Panc1 (cell line): ENCODE results near the gene SETD5. TPM values are rescaled to one million over a fixed set of nuclear protein-coding genes. Genes with fewer than 3 reads are reported as not detected.
A peak's percentile ranks its signal among the peaks of the same experiment; 100 is the strongest.

ENCODE experiments used
- ATAC-seq: fragments of 200-7000 bp; cut with Tn5 transposase; 2 replicates; pipeline ENCODE4 v1.9.1; 2020; ENCODE audit warnings: mild to moderate bottlenecking, moderate library complexity
- BruUV-seq: library from RNA; stranded (reverse); fragments of 400-500 nt; replicated peaks from 2 replicates; lab custom pipeline; 2021; lab: Mats Ljungman, UMichigan
- CTCF ChIA-PET: fragments of 300-600 bp; sonication (Branson Sonifier 250); formaldehyde crosslinking; loops from one replicate; lab custom pipeline; 2022; ENCODE audit warnings: antibody characterized with exemption; lab: Charles Lee
- POLR2A ChIA-PET: fragments of 300-600 bp; sonication (Branson Sonifier 250); formaldehyde crosslinking; loops from one replicate; lab custom pipeline; 2022; ENCODE audit warnings: antibody characterized with exemption; lab: Charles Lee
- DNase-seq: peaks from one replicate; pipeline ENCODE4 v3.0.0-alpha.2; 2010; ENCODE audit warnings: low read depth, low spot score
- H3K27ac ChIP-seq: 2 replicates; pipeline ENCODE4 v1.5.1; 2011; ENCODE audit warnings: mild to moderate bottlenecking, low read length, inconsistent platforms
- H3K27me3 ChIP-seq: fragments of 200-500 bp; sonication (Bioruptor generic); 2 replicates; pipeline ENCODE4 v1.6.0; 2014; ENCODE audit warnings: low read length, inconsistent platforms; ENCODE audit not compliant: control insufficient read depth, insufficient read depth
- H3K36me3 ChIP-seq: fragments of 200-500 bp; sonication (Bioruptor generic); 2 replicates; pipeline ENCODE4 v1.5.1; 2014; ENCODE audit warnings: inconsistent platforms, mild to moderate bottlenecking, low read length, moderate library complexity; ENCODE audit not compliant: control insufficient read depth, insufficient read depth
- H3K4me1 ChIP-seq: 2 replicates; pipeline ENCODE4 v1.5.1; 2011; ENCODE audit warnings: inconsistent platforms, mild to moderate bottlenecking, low read length, moderate library complexity; ENCODE audit not compliant: control insufficient read depth, insufficient read depth
- H3K4me3 ChIP-seq, 2 experiments: 2 replicates each; pipeline ENCODE4 v1.5.1; 2011 to 2012; ENCODE audit warnings: low read depth in 2 of 2, low read length in 2 of 2, mild to moderate bottlenecking in 2 of 2, inconsistent platforms in 1 of 2, moderate library complexity in 1 of 2
- H3K9me3 ChIP-seq: fragments of 200-500 bp; sonication (Bioruptor generic); 2 replicates; pipeline ENCODE4 v1.5.1; 2014; ENCODE audit warnings: low read depth, mild to moderate bottlenecking, inconsistent platforms, low read length, moderate library complexity; ENCODE audit not compliant: control insufficient read depth, insufficient read depth
- CTCF ChIP-seq: fragments of 450-650 bp; IDR thresholded peaks from 2 replicates; pipeline ENCODE4 v1.5.1; 2017; ENCODE audit warnings: mild to moderate bottlenecking
- SIN3A ChIP-seq: IDR thresholded peaks from 2 replicates; pipeline ENCODE4 v1.6.1; 2012; ENCODE audit warnings: low read depth, mild to moderate bottlenecking, low read length, moderate library complexity, borderline replicate concordance; ENCODE audit not compliant: insufficient read depth
- TCF7L2 ChIP-seq: IDR thresholded peaks from 2 replicates; pipeline ENCODE4 v1.6.1; 2011; ENCODE audit warnings: mild to moderate bottlenecking, low read depth, low read length, inconsistent platforms
- in situ Hi-C: cut with HindIII; loops from 2 replicates; pipeline ENCODE4 v1.10.0; 2016; ENCODE audit warnings: low sequenced_read_pairs, low pct_unique_long_range_greater_than_20kb
- intact Hi-C: fragments of 100-400 bp; cut with micrococcal nuclease; formaldehyde crosslinking; loops from one replicate; pipeline ENCODE4 v1.10.0; 2022; ENCODE audit not compliant: unreplicated experiment
- total RNA-seq: library from RNA; stranded (reverse); gene quantifications from one replicate; pipeline ENCODE4 v1.2.1, GENCODE V29; 2021; ENCODE audit not compliant: unreplicated experiment

The SETD5 gene
- total RNA-seq, 1 experiment from 2014 or later: 69.4 TPM

DNA sequence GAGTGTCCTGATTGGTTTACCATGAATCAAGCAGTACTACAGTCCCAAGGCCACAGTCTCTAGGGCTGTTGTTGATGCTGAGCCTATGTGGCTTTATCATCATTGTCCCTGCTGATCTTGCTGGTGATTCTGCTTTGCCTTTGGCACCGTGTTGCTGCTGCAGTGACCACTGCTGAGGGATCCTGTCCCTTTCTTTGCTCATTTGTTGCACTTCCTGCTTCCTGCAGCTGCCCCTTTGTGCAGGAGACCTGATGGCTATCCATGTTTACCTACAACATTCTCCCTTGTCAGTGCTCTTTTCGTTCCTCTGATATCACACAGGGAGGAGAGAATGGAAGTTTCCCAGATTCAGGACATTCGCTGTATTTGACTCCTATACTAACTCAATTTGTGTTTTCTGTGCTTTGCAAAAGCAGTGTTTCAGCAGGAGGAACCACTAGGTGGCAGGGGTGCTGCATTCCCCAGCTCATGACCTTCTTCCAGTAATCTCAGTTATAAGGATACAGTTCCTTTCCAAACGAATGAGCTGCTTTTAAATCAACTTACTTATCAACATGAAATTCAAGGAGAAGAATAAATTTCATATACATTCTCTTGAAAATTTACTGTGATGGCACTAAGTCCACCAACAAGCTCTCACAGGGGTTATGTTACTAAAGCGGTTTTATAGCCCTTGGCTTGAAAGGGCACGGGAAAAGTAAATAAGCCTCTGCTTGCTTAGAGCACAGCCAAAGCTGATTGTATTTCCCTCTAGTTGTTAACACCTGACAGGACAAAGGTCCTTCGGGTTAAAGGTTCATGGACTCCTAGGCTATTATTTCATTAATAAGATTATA lies 44.3 kb upstream of the SETD5 start:
- no TSS peak for BruUV-seq
- ChIA-PET POLR2A (interaction anchor here (0.5 to 0.7 kb wide), 2 partner anchors 10 to 46 kb away, joined by 3 to 4 read pairs; partner anchors contain the start of gene THUMPD3), CTCF (interaction anchor here (0.8 kb wide), 1 partner anchor 378 kb away, joined by 3 read pairs; no protein-coding TSS in a partner anchor)
- Histone ChIP-seq H3K27ac (no peak overlapping the region), H3K27me3 (no peaks in the 10 kb centered on the region), H3K9me3 (no peaks in the 10 kb centered on the region), H3K4me3 (no peak overlapping the region), H3K36me3 (no peaks in the 10 kb centered on the region), H3K4me1 (peaks cover 3% of the 10 kb centered on the region)
- TF ChIP-seq TCF7L2: no peak
- peak; percentile 88 for TF ChIP-seq CTCF
- intact Hi-C loops: no loop called here
- peak; percentile 88 for ATAC-seq
- in situ Hi-C loops: no loop called here
- DNase-seq: peak; percentile 56

- H3K27ac ChIP-seq: peak overlapping the region; percentile 97
These were observed 35.6 kb upstream of the SETD5 start for GRCh38 chr3:9361691-9362388.

More at GRCh38 chr3:9361691-9362388, 35.6 kb upstream of the SETD5 start:
- H3K9me3 ChIP-seq: no peaks in the 10 kb centered on the region
- CTCF ChIA-PET: no interaction called here
- H3K4me1 ChIP-seq: no peaks in the 10 kb centered on the region
- POLR2A ChIA-PET: interaction anchor here (0.6 to 1.4 kb wide), 3 partner anchors 10 to 43 kb away, joined by 3 read pairs; no protein-coding TSS in a partner anchor
- no peaks in the 10 kb centered on the region for H3K27me3 ChIP-seq
- BruUV-seq: TSS peak; percentile 79
- peak overlapping the region; percentile 69 to 75 for H3K4me3 ChIP-seq
- in situ Hi-C loops: no loop called here
- no peak for ATAC-seq
- H3K36me3 ChIP-seq: peaks cover 9% of the 10 kb centered on the region
- DNase-seq: no peak
- intact Hi-C loops: no loop called here
- no peak for TF ChIP-seq SIN3A
- no peak for TF ChIP-seq CTCF
